Ishikawa (cell line): ENCODE results near the gene CGN.

ENCODE experiments used
- CEBPB ChIP-seq: IDR thresholded peaks from 2 replicates; pipeline ENCODE4 v1.6.1; 2012
- CREB1 ChIP-seq: IDR thresholded peaks from 2 replicates; pipeline ENCODE4 v1.6.1; 2012; ENCODE audit warnings: low read depth
- EGR1 ChIP-seq: IDR thresholded peaks from 2 replicates; pipeline ENCODE4 v1.6.1; 2012
- EP300 ChIP-seq: IDR thresholded peaks from 2 replicates; pipeline ENCODE4 v1.6.1; 2012; ENCODE audit warnings: borderline replicate concordance
- FOXM1 ChIP-seq: IDR thresholded peaks from 2 replicates; pipeline ENCODE4 v1.6.1; 2012; ENCODE audit warnings: low read depth, borderline replicate concordance
- MAX ChIP-seq: IDR thresholded peaks from 2 replicates; pipeline ENCODE4 v1.6.1; 2012
- NFIC ChIP-seq: IDR thresholded peaks from 2 replicates; pipeline ENCODE4 v1.6.1; 2012
- RAD21 ChIP-seq: IDR thresholded peaks from 2 replicates; pipeline ENCODE4 v1.6.1; 2012; ENCODE audit warnings: low read depth
- REST ChIP-seq: IDR thresholded peaks from 2 replicates; pipeline ENCODE4 v1.6.1; 2012; ENCODE audit warnings: low read depth, mild to moderate bottlenecking
- TAF1 ChIP-seq: IDR thresholded peaks from 2 replicates; pipeline ENCODE4 v1.6.1; 2012; ENCODE audit warnings: low read depth, mild to moderate bottlenecking
- TCF12 ChIP-seq: IDR thresholded peaks from 2 replicates; pipeline ENCODE4 v1.6.1; 2012; ENCODE audit warnings: low read depth
- TEAD4 ChIP-seq: IDR thresholded peaks from 2 replicates; pipeline ENCODE4 v1.6.1; 2012
- USF1 ChIP-seq: IDR thresholded peaks from 2 replicates; pipeline ENCODE4 v1.6.1; 2012
- YY1 ChIP-seq: IDR thresholded peaks from 2 replicates; pipeline ENCODE4 v1.6.1; 2012; ENCODE audit warnings: low read depth
- ZBTB7A ChIP-seq: IDR thresholded peaks from 2 replicates; pipeline ENCODE4 v1.6.1; 2012; ENCODE audit warnings: low read depth

The CGN gene

GRCh38 chr1:151502859-151503780, 8.1 kb upstream of the CGN start:
- no peak for TF ChIP-seq CEBPB
- TF ChIP-seq YY1: no peak
- no peak for TF ChIP-seq MAX
- TF ChIP-seq REST: no peak
- no peak for TF ChIP-seq TEAD4
- no peak for TF ChIP-seq TCF12
- no peak for TF ChIP-seq RAD21
- no peak for TF ChIP-seq EP300

- TF ChIP-seq MAX (no peak), REST (no peak), FOXM1 (no peak), TAF1 (no peak), EGR1 (no peak)
Observed at GRCh38 chr1:151504252-151504651, 6.9 kb upstream of the CGN start.

- TF ChIP-seq RAD21 (no peak), TCF12 (no peak), CREB1 (no peak)
Observed at GRCh38 chr1:151504759-151505158, 6.4 kb upstream of the CGN start.

- TF ChIP-seq TCF12 (no peak), EGR1 (no peak), USF1 (no peak), NFIC (no peak)
Observed at GRCh38 chr1:151508833-151509232, 2.4 kb upstream of the CGN start.

- TF ChIP-seq RAD21 (no peak), CREB1 (no peak), TAF1 (no peak), NFIC (no peak), EP300 (no peak), MAX (no peak), EGR1 (no peak), USF1 (no peak), TCF12 (no peak), REST (no peak), YY1 (no peak), CEBPB (no peak), ZBTB7A (no peak), FOXM1 (no peak), TEAD4 (no peak)
Observed at GRCh38 chr1:151509350-151510019, 1.7 kb upstream of the CGN start.
